ENCODE results near the gene PDE6B.
"Not testable (repeated sequence)": the region's sequence is repeated elsewhere in the genome, so short reads cannot be mapped to it uniquely, and the experiment has no call there.

PDE6B gene

DNA sequence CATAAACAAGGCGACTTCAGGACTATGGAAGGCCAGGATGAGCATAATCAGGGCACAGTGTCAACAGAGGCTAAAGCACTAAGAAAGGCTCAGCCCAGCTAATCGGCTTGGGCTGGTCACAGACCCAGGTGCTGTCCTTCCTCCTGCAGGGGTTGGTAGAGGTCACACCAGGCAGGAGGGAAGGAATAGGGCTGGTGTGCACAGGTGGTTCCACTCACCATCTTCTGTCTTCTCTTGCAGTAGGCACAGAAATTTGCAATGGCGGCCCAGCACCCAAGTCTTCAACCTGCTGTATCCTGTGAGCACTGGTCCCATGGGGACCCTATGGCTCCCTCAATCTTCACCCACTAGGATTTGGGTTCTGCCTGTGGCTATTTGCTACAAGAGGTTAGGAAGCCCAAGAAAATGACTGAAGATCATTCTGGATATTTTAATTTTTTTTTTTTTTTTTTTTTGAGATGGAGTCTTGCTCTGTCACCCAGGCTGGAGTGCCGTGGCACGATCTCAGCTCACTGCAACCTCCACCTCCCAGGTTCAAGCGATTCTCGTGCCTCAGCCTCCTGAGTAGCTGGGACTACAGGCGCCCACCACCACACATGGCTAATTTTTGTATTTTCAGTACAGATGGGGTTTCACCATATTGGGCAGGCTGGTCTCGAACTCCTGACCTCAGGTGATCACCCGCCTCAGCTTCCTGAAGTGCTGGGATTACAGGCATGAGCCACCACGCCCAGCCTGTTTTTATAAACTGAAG, 44.6 kb downstream of the PDE6B start:
- DNase-seq (ENCODE audit: low spot score), result not testable (repeated sequence)

DNA sequence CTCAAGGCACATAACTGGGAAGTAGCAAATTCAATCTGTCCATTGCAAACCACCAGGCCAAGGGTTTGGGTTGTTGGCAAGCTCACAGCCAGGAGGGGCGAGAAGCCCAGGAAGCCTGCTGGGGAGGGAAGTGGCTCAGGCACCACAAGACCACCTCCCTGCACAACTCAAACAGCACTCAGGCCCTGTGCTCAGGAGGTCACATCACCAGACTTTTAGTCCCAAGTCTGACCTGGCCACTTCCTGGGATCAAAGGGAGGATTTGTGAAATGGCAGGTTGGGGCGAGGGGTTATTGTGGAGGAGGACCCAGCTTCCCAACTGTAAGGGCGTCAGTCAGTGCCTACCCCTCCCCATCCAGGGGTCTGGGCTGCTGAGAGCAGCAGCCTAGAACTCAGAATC, 46.4 kb downstream of the PDE6B start:
- DNase-seq (ENCODE audit: low spot score), result no peak

DNA sequence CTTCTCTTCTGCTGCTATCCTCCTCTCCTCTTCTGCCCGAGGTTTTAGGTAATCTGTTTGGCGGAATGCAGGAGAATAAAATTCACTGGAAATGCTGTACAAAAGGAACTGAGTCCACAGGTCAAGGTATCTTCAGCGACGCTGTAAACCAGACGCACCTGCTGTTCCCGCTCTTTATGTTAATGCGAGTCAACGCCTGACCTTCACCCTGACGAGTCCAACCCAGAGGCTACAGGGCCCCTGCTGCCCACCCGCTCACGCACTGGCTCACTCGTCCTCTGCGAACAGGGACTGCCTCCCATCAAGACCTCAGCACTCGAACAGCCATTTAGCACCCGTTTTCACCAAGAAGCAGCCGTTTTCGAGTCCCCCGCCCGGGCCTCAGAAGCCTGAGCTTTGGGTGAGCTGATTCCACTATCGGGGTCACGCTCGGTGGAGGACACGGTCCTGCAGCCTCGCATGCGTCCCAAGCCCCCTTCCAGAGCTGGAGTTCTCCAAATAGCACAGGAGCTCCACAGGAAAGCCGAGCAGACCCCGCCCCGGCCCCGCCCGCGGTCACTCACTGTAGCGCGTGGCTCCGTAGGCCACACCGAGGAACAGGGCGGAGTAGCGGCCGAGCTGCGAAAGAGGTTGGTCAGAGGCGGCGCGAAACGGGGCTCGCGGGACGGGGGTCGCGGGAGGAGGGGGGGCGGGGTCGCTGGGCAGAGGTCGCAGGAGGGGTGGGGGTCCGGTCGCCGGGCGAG, 48.1 kb downstream of the PDE6B start:
- no peak for DNase-seq (ENCODE audit: low spot score)

DNA sequence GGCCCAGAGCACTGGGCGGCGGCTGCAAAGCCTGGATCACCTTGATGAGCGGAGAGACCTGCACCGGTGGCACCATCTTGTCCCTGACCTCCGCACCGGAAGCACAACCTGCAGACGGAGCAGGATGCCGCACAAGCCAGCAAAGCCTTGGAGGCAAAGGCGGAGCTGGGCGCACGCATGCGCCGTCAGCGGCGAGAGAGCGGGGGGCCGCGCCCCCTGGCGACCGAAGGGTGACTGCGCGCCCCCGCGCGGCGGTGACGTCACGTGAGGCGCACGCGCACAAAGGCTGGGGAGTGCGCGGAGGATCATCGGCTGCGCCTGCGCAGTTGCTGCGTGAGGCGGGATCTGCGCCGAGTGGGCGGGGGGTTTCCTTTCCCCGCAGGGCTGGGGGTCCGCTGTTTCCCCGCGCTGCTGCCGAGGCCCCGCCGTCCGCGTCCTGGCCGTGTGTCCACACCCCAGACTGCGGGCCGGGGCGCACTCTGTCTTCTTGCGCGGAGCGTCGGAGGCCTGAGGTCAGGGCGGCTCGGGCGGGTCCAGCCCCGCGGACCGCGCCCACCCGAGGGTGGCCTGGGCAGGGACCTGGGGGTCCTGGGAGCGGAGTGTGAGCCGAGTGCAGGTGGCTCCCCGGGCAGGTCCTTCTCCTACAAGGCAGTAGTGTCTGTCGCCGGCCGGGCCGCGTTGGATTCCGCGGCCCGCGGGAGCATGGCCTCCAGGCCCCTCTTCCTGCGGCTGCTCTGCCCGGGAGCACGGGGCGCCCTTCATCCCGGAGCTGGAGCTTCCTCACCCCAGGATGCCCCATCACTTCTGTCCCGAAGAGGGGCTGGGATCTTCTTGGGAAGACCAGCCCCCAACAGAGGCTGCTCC, 49.0 kb downstream of the PDE6B start, which contains the start of the genes ATP5ME and MYL5:
Gene ATP5ME, minus strand, starts transcription at position 105 of the 864 bp plus-strand sequence. Its CDS starts 29 bp downstream, at position 76.
Gene MYL5, plus strand, starts transcription at position 371 of the 864 bp plus-strand sequence. CDS start 3,485 bp downstream, outside the sequence.
- peak; percentile 98 for DNase-seq (ENCODE audit: low spot score)

DNA sequence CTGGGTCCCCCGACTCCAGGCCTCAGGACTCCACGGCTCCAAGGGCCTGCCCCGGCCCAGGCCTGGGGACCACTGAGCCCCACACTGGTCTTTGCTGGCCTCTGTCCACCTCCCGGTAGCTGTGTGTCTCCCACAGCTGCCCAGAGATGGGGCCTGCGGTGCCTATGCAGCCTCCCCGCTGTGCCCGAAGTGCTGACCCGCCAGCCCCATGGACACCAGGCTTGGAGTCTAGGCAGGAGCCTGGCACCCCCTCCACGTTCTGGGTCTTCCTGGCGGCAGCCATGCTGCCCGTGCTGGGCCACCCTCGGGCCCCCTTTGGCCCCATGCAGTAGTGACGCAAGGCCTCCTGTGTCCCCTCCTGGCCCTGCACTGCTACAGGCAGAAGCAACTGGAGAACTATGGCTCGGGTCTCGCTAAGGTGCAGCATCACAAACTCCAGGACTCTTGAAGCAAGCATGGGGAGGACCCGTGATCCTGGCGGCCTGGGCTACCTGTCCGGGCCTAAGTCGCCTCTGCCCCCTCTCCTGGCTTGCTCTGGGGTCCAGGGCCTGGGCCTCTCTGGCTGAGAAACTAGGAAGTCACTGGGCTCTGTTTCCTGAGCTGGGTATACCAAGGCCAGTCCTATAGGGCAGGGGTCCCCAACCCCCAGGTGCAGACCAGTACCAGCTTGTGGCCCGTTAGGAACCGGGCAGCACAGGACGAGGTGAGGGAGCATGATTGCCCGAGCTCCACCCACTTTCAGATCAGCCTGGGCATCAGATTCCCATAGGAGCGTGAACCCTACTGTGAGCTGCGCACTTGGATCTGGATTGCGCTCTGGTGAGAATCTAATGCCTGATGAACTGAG, 49.9 kb downstream of the PDE6B start:
- no peak for DNase-seq (ENCODE audit: low spot score)

- no peak for DNase-seq (ENCODE audit: low spot score)
These were observed 50.9 kb downstream of the PDE6B start for GRCh38 chr4:675980-676870.

DNA sequence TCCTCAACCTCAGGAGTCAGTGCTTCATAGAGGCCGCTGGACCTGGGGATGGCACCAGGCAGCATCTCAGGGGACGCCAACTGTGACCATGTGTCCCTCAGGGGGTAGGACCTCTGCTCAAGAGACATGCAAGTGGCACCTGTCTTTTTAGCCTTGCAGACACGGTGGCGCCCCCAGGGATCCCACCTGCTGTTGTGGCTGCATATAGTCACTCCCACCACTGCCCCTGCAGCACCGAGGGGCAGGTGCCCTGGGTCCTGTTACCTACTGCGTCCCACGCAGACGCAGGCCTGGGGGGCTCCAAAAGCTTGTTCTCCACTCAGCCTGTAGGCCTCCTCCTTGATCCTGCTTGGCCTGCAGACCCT, 51.5 kb downstream of the PDE6B start:
- no peak for DNase-seq (ENCODE audit: low spot score)

GRCh38 chr4:677431-678293, 52.3 kb downstream of the PDE6B start:
- DNase-seq (ENCODE audit: low spot score), result no peak

DNA sequence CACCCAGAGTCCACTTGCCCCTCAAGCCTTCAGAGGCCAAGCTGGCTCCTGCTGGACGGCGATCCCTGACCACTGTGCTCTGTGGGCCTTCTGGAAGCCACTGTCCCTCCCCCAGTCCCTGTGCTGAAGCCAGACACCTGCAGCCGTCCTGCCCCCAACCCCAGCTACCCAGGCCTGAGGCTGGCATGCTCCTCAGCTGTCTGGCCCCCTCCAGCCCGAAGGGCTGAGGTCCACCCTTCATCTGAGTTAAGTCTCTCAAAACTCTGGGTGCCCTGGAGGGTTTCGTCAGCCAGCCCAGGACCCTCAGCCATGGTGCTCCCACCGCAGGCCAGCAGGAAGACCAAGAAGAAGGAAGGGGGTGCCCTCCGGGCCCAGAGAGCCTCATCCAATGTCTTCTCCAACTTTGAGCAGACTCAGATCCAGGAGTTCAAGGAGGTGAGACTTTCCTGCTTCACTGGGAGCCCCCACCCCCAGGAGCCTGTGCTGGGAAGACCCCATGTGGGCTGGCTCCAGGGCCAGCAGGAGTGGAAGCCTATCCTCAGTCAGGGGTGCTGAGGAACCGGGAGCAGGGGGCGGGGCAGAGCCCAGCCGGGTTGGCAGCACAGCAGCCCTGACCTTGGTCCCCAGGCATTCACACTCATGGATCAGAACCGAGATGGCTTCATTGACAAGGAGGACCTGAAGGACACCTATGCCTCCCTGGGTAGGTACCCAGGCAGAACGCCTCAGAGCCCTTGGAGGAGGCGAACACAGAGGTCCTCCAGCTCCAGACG, 53.1 kb downstream of the PDE6B start:
- no peak for DNase-seq (ENCODE audit: low spot score)

DNA sequence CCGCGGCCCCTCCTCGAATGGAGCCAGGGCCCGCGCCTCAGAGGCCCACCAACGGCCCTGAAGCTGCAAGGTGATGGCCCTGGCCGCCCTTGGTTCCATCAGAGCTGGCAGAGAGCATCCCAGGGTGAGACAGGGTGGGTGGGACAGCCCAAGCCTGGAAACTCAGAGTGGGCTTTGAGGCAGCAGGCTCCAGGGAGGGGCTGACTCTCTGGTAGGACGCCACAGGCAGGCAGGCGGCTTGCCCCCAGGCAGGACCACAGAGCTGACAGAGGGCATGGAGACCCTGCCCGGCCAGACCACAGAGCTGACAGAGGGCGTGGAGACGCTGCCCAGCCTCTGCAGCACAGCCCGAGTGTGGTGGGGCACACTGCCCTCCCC, 53.7 kb downstream of the PDE6B start:
- DNase-seq (ENCODE audit: low spot score), result no peak

GRCh38 chr4:679629-680028, 54.3 kb downstream of the PDE6B start:
- DNase-seq (ENCODE audit: low spot score), result no peak

GRCh38 chr4:680091-680490, 54.7 kb downstream of the PDE6B start:
- no peak for DNase-seq (ENCODE audit: low spot score)

- DNase-seq (ENCODE audit: low spot score), result no peak
These were observed 55.2 kb downstream of the PDE6B start for GRCh38 chr4:680551-680927.

DNA sequence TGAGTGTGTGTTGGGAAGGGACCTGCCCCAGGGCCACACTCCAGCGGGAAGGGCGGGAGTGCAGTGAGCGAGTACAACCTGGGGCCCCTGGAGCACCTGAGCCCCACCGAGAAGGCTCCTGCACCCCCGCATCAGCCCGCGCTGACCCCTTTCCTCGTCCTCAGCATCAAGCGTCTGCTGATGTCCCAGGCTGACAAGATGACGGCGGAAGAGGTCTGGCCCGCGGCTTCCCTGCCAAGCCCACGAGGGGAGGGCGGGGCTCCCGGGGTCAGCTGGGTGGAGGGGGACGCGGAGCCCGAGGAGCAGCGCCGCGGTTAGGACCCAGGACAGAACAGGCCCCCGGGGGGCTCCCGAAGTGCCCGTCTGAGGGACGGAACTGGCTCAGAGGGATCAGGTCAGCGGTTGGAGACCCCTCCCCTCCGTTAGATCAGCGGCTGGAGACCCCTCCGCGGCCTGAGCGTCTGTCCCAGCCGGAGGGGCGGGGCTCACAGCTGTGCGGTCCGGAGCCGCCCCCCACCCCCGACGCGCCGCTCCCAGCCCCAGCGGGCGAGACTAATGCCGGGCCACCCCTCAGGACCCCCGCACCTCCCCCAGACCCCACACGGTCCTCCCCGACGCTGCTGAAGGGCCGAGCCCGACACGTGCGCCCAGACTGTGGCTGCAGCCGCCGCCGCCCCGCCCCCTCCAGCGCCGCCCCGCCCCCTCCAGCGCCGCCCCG, 55.7 kb downstream of the PDE6B start:
- DNase-seq (ENCODE audit: low spot score), result peak; percentile 80

DNA sequence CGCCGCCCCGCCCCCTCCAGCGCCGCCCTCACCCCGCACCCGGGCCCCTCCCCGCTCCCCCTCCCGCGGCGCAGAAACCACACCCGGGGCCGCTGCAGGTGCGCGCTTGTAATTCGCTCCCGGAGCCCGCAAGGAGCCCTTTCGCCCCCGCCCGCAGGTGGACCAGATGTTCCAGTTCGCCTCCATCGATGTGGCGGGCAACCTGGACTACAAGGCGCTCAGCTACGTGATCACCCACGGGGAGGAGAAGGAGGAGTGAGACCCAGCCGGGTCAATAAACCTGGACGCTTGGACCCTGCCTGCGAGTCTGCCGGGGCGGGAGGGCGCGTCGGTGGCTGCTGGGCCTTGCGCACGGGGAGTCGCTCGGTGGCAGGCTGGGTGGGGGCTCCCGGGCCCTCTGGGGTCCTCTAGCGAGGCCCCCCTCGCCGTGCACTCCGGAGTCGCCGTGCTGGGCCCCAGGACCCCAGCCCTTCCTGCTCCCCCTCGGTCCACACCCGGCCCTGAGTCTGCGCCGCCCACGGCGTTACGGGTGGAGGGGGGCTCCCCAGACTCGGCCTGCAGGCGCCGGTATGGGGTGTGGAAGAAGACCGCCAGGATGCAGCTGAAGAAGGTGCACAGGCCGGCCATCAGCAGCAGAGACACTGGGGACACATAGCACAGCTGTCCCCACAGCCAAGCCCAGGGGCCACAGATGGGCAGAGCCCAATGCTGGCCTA, 56.5 kb downstream of the PDE6B start:
- DNase-seq (ENCODE audit: low spot score), result no peak

- DNase-seq (ENCODE audit: low spot score), result no peak
These were observed 57.3 kb downstream of the PDE6B start for GRCh38 chr4:682490-683172.
